Kidney tubule cell (primary cell): ENCODE data around the gene SSBP3.

Experiments
- DNase-seq: peaks from one replicate; pipeline ENCODE4 v3.0.0-alpha.2; 2018; ENCODE audit warnings: low spot score

Gene SSBP3

DNA sequence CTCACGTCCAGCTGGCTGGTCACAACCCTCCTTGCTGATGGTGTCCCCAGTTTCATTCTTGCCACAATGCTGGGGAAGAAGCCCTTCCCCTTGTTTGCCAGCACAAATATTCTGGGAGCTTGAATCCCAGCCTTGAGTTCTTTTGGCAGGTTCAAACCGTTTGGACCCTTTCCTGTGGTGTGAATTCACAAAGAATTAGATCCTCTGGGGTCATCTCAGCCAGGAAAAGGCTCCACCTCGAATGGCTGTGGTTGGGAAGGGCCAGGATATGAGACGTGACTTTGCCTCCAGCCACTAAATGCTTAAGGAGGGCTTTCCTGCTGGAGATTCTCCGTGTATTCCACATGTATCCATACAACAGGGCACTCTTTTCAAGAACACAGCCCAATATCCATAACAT is 139.3 kb downstream of the SSBP3 start:
- no peak for DNase-seq

DNA sequence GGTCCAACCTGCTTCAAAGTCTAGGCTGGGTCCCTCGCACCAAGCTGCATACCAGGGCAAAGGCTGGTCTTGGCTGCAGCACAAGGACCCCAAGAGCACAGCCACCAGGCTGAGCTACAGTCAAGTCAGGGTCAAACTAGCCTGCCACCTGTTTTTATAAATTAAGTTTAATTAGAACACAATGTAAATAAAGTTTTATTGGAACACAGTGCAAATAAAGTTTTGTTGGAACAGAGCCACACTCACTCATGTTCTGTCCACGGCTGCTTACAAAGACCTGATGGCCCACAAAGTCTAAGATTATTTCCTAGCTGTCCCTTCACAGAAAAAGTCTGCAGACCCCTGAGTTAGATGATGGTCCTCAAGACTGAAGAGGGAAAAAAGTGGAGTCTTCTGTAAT is 140.0 kb downstream of the SSBP3 start:
- no peak for DNase-seq

DNA sequence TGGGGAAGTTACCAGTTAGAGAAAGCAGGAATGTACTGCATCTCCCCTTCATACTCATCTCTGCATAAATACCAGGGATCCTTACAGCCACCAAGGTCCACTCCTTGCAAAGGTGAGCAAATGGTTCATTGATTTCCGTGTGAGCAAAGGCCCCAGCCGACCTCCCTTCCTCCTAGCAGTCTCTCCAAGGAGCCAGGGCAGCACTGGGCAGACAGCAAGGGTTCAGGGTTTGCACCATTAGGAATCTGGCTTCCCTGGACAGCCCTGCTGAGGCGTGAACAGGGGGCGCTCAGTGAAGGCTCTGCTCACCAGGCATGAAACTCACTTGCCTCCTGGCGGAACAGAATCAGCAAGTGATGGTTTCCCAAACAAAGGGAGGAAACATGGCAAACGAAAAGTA is 140.5 kb downstream of the SSBP3 start:
- peak; percentile 15 for DNase-seq

- no peak for DNase-seq
Observed at GRCh38 chr1:54265126-54265525, 141.1 kb downstream of the SSBP3 start.

DNA sequence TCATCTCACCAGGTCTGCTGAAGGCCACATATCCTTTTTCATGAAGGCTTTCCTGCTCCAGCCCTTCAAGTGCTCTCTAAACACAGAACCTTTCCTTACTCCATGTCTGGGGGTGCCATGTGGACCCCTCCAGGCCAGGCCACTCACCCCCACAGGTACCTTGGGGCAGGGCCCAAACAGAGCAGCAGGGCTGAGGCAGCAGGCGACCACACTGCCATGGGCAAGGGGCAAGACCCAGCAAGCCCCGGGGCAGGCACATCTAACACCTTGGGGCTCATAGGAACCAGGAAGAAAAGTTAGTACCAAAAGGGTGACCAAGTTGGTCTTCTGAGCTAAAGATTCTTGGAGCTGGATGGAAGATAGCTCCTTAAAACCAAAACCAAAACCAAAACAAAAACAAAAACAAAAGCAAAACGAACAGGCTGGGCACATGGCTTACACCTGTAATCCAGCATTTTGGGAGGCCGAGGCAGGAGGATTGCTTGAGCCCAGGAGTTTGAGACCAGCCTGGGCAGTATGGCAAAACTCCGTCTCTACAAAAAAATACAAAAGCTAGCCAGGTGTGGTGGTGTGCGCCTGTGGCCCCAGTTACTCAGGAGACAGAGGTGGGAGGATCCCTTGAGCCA is 142.5 kb downstream of the SSBP3 start:
- DNase-seq = no peak

DNA sequence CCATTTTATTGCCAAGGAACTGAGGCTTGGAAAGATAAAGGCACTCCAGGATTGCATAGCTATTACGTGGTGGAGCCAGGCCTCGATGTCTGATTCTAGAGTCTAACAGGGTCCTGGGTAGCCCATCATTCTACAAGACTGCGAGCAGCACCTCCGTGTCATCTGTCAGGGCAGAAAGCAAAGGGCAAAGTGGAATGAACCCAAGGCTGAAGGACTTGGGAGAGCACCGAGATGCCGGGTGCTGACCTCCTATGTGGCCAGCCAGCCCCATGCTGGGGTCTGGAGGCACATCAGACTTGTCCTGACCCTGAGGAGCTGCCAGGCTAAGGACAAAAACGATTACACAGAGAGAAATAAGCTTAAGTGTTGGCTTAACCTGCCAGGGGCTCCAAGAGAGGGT is 143.9 kb downstream of the SSBP3 start:
- no peak for DNase-seq

DNA sequence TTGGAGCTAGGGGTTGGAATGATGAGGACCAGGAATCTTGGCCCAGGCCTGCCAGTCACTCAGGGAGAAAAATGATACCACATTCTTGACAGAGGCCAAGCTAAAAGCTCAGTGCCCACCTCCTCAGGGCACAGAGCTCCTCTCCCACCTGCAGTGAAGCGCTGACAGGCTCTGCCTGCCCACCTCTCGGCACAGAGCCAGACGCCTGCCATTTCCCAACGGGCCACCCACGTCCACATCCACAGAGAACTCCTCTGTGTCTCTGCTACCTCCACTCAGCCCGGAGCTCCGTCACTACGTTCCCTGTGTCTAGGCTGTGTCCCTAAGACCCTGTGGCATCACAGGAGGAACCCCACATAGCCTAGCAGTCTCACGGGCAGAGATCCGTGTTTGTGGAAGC is 145.4 kb downstream of the SSBP3 start:
- no peak for DNase-seq

DNA sequence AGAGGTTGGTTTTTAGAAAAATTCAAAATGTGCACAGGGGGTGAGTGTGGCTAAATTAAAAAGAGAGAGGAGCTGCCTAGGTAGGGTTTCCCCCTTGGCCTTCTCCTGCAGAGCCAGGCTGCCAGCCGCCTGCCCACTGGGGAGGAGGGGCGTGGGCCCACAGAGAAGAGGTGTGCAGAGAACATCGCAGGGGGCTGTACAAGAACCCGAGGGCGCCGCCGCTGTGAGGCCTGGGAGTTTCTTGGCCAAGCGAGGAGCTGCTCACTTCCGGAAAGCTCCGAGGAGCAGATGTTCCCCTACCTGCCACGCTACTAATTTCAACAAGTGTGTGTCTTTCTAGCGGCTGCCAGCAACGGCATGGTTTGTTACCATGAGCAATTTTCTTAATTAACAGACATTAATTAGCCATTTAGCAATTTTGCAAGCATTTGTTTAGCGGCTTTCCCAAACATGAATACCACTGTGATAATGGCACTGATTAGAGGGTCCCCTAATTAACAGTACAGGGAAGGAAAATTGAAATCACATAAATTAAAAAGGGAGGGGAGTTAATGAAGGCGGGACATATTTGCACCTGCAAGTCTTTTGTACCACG is 146.6 kb downstream of the SSBP3 start:
- no peak for DNase-seq

- no peak for DNase-seq
Observed at GRCh38 chr1:54257876-54258275, 148.3 kb downstream of the SSBP3 start.

GRCh38 chr1:54257346-54257620 is 148.9 kb downstream of the SSBP3 start:
- DNase-seq = no peak

GRCh38 chr1:54256522-54257345 is 149.5 kb downstream of the SSBP3 start:
- no peak for DNase-seq

DNA sequence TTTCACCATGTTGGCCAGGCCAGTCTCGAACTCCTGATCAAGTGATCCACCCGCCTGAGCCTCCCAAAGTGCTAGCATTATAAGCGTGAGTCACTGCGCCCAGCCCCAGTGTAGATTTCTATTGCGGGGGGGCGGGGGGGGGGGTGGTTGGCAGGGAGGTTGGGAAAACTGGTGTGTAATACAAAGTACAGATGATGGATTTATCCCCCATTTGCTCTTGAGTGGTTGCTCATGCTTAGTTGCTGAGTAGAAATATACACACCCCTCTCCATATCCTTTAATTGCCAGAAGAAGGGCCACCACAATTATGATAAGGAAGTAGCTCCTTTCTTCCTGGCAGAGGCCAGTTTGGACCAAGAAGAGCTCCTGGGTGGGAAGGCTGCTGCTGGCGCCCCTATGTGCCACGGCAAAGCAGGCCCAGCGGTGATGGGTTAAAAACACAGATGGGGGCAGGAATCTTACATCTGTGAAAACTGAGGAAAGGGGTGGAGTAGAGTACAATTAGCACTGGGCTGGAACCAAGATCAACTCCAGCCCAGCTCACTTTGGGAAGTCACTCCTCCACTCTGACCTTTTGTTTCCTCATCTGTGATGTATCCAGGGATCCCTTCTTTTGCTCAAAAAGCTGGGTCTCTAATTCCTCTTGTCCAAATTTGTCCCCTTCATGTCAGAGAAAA is 151.0 kb downstream of the SSBP3 start:
- DNase-seq = no peak

GRCh38 chr1:54254055-54254454 is 152.1 kb downstream of the SSBP3 start:
- DNase-seq = no peak

- DNase-seq = peak; percentile 90
Observed at GRCh38 chr1:54253480-54253879, 152.7 kb downstream of the SSBP3 start.

DNA sequence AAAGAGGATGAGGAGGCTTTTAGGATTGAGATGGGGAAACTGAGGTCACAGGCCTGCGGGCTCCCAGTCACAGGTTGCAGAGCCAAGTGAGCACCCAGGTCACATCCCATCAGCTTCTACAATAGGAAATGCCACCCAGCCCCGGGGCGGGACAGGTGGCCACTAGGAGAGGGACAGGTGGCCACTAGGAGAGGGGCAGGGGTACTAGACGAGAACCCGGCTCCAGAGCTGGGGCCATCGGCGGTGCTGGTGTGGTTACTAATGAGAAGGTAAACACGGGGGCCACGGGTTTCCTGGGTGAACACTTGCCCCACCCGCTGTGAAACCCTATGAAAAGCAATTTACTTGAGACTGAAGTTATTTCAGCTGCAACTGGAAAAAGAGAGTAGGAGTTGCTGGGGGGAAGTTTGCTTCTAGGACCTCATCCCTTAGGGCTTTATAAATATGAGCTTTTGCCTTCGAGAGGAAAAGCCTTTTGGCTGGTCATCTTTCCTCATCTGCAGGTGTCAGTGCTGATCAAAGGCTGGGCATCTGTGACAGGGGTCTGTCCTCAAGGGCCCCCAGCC is 153.7 kb downstream of the SSBP3 start:
- no peak for DNase-seq

- no peak for DNase-seq
Observed at GRCh38 chr1:54250670-54251069, 155.5 kb downstream of the SSBP3 start.

DNA sequence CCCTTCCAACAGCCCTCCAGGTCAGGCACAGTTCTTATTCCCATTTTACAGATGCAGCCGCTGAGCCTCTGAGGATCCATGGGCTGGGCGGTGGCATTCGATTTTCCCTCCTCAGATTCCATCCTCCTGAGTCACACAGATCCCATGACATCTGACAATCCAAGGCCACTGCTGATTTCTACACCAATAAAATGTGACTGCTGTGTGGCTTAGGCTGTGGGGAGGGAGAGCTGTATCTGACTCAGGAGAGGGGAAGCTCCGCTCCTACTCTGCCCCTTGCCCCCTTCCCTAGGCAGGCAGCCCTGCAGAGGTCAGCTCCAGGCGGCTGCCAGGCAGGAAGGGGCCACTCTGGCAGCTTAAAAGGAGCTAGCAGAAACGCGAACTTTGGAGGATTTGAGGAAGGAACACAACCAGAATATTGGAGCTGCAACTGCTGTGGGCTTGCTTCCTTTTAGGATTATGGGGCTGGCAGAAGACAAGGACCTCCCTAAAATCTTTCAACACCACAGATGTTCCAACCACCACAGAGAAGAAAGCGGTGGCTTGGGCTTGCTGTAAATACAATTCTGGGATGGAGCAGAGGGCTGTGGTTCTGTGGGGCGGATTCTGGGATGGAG is 156.3 kb downstream of the SSBP3 start:
- peak; percentile 74 for DNase-seq

DNA sequence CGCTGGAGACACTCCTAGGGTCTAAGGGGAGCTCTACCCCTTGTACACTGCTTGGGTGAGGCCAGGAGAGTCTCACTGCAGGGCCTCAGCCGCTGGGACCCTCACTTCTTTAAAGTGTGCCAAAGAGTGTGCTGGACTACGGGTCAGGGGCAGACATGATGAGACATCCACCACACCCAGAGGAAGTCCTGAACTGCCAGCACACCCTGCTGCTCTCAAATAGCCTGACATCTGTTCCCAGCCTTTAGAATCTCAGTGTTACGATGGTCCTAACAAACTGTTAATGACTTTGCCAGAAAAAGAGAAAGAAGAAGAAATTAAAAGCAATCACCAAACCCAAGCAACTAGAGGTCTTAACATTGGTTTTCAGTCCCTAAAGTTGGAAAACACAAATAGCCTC is 157.2 kb downstream of the SSBP3 start:
- no peak for DNase-seq

- DNase-seq = no peak
Observed at GRCh38 chr1:54247863-54248515, 158.2 kb downstream of the SSBP3 start.

DNA sequence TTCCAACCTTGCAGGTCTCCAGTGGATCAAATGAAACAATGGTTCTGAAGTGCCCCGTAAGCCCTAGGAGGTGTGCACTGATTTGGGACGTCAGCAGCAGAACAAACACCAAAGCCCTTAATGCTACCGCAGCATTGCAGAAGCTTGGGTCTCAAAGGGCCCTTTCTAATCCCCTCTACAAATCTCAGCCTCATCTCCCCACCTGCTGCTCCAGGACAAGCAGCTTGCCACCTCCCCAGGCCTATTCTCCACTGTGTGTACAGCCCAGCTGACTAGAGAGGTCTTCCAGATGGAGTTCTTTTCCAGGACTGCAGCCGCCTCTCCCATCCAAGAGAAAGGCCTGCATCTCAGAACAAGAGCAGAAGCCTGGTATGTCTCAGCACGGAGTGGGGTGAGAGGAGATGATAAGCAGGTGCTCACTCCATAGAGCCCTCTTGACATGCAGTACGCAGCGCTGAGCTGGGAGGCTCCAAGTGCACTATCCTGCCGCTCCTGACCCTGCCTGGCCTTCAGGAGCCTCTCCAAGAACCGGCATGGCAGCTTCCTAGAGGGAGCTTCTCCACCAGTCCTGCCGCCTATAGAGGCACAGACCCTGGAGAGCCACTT is 160.0 kb downstream of the SSBP3 start:
- no peak for DNase-seq

- DNase-seq = no peak
Observed at GRCh38 chr1:54245501-54245900, 160.7 kb downstream of the SSBP3 start.
